Upper lobe of left lung (tissue), 6 donors: ENCODE data around the gene ZNF273. TPM values are rescaled to one million over a fixed set of nuclear protein-coding genes. Genes with fewer than 3 reads are reported as not detected.

ENCODE experiments used
- ATAC-seq, 2 donors: fragments of 200-7000 bp; cut with Tn5 transposase; one replicate each; pipeline ENCODE4 v1.9.1; 2022; ENCODE audit warnings: mild to moderate bottlenecking in 2 of 2, moderate library complexity in 2 of 2; ENCODE audit not compliant: low FRiP score in 2 of 2
- DNase-seq, 2 donors: peaks; one replicate each; pipeline ENCODE4 v3.0.0-alpha.2; 2019 to 2020
- H3K27ac ChIP-seq, 4 donors: fragments of 200-600 bp; sonication (generic); one replicate each; pipeline ENCODE4 v1.5.1; 2016 to 2019
- H3K27me3 ChIP-seq, 4 donors: fragments of 200-600 bp; sonication (generic); one replicate each; pipeline ENCODE4 v1.5.1; 2017 to 2019
- H3K36me3 ChIP-seq, 4 donors: fragments of 200-600 bp; sonication (generic); one replicate each; pipeline ENCODE4 v1.5.1; 2016 to 2019
- H3K4me1 ChIP-seq, 4 donors: fragments of 200-600 bp; sonication (generic); one replicate each; pipeline ENCODE4 v1.5.1; 2018 to 2019
- H3K4me3 ChIP-seq, 4 donors: fragments of 200-600 bp; sonication (generic); one replicate each; pipeline ENCODE4 v1.5.1; 2017 to 2019; ENCODE audit warnings: mild to moderate bottlenecking in 2 of 4, moderate library complexity in 1 of 4
- H3K9me3 ChIP-seq, 4 donors: fragments of 200-600 bp; sonication (generic); one replicate each; pipeline ENCODE4 v1.5.1; 2018 to 2019
- EP300 ChIP-seq, 4 donors: sonication (generic); formaldehyde crosslinking; IDR thresholded peaks; one replicate each; pipeline ENCODE4 v1.5.1; 2017; ENCODE audit warnings: antibody characterized with exemption in 4 of 4, control low read depth in 2 of 4
- POLR2A ChIP-seq, 4 donors: fragments of 450-650 bp; IDR thresholded peaks; one replicate each; pipeline ENCODE4 v1.5.1; 2016 to 2017; ENCODE audit warnings: antibody characterized with exemption in 4 of 4, mild to moderate bottlenecking in 2 of 4
- POLR2AphosphoS5 ChIP-seq, 2 donors: sonication (generic); formaldehyde crosslinking; IDR thresholded peaks; one replicate each; pipeline ENCODE4 v1.5.1; 2017; ENCODE audit warnings: antibody characterized with exemption in 2 of 2
- WGBS, 2 donors: methylation state at CpG; one replicate each; pipeline ENCODE4 v1.1.5; 2017 to 2018; 5-methylcytosine and 5-hydroxymethylcytosine counted together
- total RNA-seq, 6 donors: library from RNA; depleted of rRNA in 4 of 6; stranded (reverse); fragments of >200 nt in 4 of 6; gene quantifications; one replicate each; pipeline versions ENCODE4 v1.1.0 to v1.2.1, GENCODE V29; 2016 to 2021
- TF ChIP-seq, protein P1 (sequence below), 6 experiments: fragments of 450-650 bp in 4 of 6; fragments of 200-600 bp in 2 of 6; sonication (generic) in 2 of 6; IDR thresholded peaks; one replicate each; pipeline ENCODE4 v1.5.1; 2016 to 2019; ENCODE audit warnings: antibody characterized with exemption in 6 of 6
- donor health status: DM: no; HTN: no; CAD: no; lungs with moderate emphysema.
- donor health status: DM: no; HTN: yes; CAD: no; lungs with severe emphysema.

ZNF273 gene
- total RNA-seq, 6 donors from 2014 or later = 3.2 to 29.6 (median 7.6) TPM

DNA sequence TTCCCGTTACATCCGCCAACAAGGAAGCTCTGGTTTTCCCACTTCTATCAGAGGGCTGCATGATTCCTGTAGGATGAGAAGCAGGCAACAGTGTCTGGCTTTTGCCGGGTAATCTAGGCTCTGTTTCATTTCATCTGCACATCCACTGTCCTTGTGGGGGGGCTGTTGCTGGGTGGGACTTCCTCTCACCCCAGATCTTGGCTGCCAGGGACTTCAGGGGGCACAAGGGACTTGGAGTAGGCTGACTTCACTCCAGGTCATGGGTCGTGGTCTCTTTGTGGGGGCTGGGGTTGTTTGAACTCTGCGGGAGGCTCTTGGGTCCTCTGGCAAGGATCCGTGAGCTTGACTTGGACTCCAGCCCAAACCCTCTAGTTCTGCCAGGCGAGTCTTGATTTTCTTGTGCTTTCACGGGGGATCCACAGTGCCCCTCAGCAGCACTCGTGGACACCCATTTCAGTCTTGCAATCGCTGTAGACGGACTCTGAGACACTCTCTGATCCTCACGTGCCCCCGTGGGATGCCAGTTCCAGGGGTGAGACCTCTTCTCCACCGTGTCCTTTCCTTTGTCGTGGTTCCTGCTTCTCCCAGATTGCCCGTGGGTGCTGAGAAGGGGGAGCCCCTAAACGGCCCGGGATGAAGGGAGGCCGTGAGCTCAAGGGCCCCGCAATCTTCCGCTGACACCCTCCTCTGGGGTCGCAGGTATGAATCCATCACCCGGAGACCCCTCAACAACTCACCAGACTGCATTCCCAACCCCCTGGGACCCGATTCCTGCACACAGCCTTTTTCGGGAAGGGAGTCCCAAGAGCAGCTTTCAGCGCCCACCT is 21.4 kb upstream of the ZNF273 start:
- H3K4me3 ChIP-seq = peak overlapping the region in 3 of 4 donors; percentile 39 to 48 (median 43)
- H3K27me3 ChIP-seq = no peaks in the 10 kb centered on the region
- no peak for TF ChIP-seq POLR2A (IDR thresholded peaks at IDR 0.05)
- no peak for TF ChIP-seq EP300 (IDR thresholded peaks at IDR 0.05)
- H3K9me3 ChIP-seq = no peaks in the 10 kb centered on the region
- H3K4me1 ChIP-seq = peaks cover 0 to 24% (median 5%) of the 10 kb centered on the region in 4 donors
- peak overlapping the region in 1 of 4 donors; percentile 50 for H3K27ac ChIP-seq
- no peak for ATAC-seq
- no peak for DNase-seq
- WGBS, 2 donors = 76 to 83% methylated on average over 16 to 26 of the region's 26 CpGs
- H3K36me3 ChIP-seq = no peaks in the 10 kb centered on the region

DNA sequence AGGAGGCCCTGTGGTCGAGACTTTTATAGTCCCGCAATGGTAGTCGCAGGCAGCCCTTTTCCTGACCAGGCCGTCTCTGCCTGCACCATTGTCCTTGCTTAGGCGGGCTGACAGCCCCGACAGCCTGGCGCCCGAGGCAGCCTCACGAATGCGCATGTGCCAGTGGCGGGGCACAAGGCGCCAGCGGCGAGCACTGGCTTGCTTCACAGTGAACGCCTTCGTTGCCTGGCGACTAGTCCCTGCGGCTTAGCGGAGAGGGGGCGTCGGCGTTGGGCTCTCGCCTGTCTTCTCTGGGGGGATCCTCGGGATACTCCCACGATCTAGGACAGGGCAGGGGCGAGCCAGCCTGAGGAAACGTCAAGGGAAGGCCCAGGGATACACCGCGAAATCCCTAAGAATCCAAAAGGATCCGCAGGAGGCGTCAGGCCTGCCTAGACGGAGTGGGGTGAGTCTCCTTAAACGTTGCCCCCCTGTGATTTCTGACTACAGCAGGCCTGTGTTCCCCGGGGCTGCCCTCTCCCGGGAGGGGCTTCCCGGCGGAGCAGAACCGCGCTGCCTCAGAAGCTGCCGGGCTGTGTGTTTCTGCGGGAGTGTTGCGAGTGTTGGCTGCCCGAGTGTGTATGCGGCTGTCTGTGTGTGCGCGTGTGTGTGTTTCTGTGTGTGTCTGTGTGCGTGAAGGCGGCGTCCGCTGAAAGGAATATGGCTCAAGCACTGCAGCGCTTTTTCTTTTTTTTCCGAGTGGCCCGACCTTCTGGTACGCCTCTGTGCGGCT is 20.5 kb upstream of the ZNF273 start:
- 17 to 21% methylated on average over 13 to 40 of the region's 55 CpGs for WGBS, 2 donors
- DNase-seq (peak; percentile 64 to 89), ATAC-seq (peak in 1 of 2 donors; percentile 91)
- H3K4me3 ChIP-seq = peak overlapping the region in 3 of 4 donors; percentile 39 to 48 (median 43)
- H3K27me3 ChIP-seq = no peaks in the 10 kb centered on the region
- H3K36me3 ChIP-seq = no peaks in the 10 kb centered on the region
- peaks cover 0 to 17% (median 2%) of the 10 kb centered on the region in 4 donors for H3K4me1 ChIP-seq
- no peak for TF ChIP-seq POLR2A (IDR thresholded peaks at IDR 0.05)
- TF ChIP-seq EP300 (IDR thresholded peaks at IDR 0.05) = no peak
- TF ChIP-seq, protein P1, sequence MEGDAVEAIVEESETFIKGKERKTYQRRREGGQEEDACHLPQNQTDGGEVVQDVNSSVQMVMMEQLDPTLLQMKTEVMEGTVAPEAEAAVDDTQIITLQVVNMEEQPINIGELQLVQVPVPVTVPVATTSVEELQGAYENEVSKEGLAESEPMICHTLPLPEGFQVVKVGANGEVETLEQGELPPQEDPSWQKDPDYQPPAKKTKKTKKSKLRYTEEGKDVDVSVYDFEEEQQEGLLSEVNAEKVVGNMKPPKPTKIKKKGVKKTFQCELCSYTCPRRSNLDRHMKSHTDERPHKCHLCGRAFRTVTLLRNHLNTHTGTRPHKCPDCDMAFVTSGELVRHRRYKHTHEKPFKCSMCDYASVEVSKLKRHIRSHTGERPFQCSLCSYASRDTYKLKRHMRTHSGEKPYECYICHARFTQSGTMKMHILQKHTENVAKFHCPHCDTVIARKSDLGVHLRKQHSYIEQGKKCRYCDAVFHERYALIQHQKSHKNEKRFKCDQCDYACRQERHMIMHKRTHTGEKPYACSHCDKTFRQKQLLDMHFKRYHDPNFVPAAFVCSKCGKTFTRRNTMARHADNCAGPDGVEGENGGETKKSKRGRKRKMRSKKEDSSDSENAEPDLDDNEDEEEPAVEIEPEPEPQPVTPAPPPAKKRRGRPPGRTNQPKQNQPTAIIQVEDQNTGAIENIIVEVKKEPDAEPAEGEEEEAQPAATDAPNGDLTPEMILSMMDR (IDR thresholded peaks at IDR 0.05) = no peak
- no peak for TF ChIP-seq POLR2AphosphoS5 (IDR thresholded peaks at IDR 0.05)
- H3K27ac ChIP-seq = peak overlapping the region in 1 of 4 donors; percentile 50
- no peaks in the 10 kb centered on the region for H3K9me3 ChIP-seq

DNA sequence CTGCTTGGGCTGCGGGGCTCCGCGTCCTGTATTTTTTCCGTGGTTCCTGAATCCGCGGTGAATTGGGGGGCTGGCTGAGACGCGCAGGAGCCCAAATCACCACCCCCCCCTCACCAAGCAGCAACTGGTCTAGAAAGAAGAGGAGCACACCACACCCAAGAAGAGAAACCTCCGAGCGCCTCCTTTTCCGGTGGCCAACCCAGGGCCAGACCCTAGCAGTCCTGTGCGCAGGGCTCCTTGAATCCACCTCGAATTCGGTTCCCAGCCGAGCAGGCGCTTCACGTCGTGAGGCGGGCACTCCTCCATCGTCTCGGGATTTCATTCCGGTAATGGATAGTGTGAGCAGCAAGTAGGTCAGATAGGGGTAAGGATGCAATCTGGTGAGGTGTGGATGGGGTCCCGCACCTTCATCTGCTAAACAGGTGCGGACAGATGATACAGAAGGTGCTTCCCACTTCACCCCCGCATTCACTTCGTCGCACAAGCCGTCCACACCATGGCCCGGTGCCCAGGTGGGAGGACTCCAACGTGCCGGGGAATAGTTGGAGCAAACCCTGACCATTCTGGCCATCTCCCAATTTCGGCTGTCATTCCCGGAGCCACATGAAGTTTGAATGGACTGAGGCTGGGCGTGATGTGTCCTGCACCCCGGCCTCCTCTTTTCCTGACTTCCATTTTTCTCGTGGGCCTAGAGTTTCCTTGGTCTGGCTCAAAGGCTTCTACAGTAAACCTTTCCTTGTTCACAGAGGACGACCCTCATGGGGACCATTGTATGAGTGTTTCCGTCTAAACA is 19.8 kb upstream of the ZNF273 start:
- no peak overlapping the region for H3K27ac ChIP-seq
- TF ChIP-seq POLR2A (IDR thresholded peaks at IDR 0.05) (no peak), POLR2AphosphoS5 (IDR thresholded peaks at IDR 0.05) (no peak), EP300 (IDR thresholded peaks at IDR 0.05) (no peak)
- TF ChIP-seq, protein P1 (IDR thresholded peaks at IDR 0.05) = no peak
- ATAC-seq = peak in 1 of 2 donors; percentile 28
- peak overlapping the region in 3 of 4 donors; percentile 39 to 48 (median 43) for H3K4me3 ChIP-seq
- H3K36me3 ChIP-seq = no peaks in the 10 kb centered on the region
- H3K9me3 ChIP-seq = no peaks in the 10 kb centered on the region
- no peak for DNase-seq
- H3K4me1 ChIP-seq = peaks cover 5 to 23% (median 7%) of the 10 kb centered on the region in 4 donors
- H3K27me3 ChIP-seq = no peaks in the 10 kb centered on the region
- WGBS, 2 donors = 56 to 63% methylated on average over 37 to 38 of the region's 38 CpGs

DNA sequence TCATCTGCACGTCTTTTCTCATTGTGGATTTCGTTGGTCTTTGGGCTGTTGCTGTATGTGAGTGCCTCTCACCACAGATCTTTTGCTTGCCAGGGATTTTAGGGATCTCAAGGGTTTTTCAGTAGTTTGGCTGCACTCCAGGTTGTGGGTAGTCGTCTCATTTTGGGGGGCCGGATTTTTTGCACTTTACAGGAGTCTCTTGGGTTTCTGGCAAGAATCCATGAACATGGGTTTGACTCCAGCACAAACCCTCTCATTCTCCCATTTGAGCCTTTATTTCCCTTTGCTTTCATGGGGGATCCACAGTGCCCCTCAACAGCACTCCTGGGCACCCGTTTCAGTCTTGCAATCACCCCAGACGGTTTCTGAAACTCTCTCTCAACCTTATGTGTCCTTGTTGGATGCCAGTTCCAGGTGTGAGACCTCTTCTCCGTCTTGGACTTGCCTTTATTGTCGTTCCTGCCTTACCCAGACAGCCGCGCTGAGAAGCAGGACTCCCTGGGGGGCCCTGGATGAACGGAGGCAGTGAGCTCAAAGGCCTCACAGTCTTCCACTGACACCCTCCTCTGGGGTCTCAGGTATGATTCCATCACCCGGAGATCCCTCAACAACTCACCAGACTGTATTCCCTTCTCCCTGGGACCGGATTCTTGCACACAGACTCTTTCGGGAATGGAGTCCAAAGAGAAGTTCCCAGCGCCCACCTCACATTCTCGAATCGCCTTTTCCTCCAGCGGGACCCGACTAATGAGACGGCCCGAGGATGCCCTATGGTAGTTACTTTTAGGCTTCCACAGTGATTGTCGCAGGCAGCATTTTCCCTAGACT is 18.8 kb upstream of the ZNF273 start:
- Histone ChIP-seq H3K36me3 (no peaks in the 10 kb centered on the region), H3K9me3 (no peaks in the 10 kb centered on the region), H3K4me1 (peaks cover 13 to 33% (median 17%) of the 10 kb centered on the region in 4 donors), H3K27me3 (peaks cover 0 to 4% (median 0%) of the 10 kb centered on the region in 4 donors), H3K27ac (no peak overlapping the region), H3K4me3 (no peak overlapping the region)
- no peak for ATAC-seq
- TF ChIP-seq POLR2AphosphoS5 (IDR thresholded peaks at IDR 0.05) (no peak), POLR2A (IDR thresholded peaks at IDR 0.05) (no peak), EP300 (IDR thresholded peaks at IDR 0.05) (no peak)
- TF ChIP-seq, protein P1 (IDR thresholded peaks at IDR 0.05) = no peak
- DNase-seq = no peak
- WGBS, 2 donors = 87 to 88% methylated on average over 22 of the region's 22 CpGs
